ENCODE data around the gene NRN1L.
"Not testable (repeated sequence)": the region's sequence is repeated elsewhere in the genome, so short reads cannot be mapped to it uniquely, and the experiment has no call there.

NRN1L gene

GRCh38 chr16:67861877-67862276 lies 22.8 kb upstream of the NRN1L start:
- no peak for TF ChIP-seq CTCF (conservative IDR thresholded peaks at IDR 0.05; ENCODE audit: low read depth, low read length)
- no peak overlapping the region for H3K4me3 ChIP-seq (ENCODE audit: low read depth, low read length)

GRCh38 chr16:67862623-67863583 lies 21.8 kb upstream of the NRN1L start:
- TF ChIP-seq CTCF (conservative IDR thresholded peaks at IDR 0.05; ENCODE audit: low read depth, low read length), result no peak
- H3K4me3 ChIP-seq (ENCODE audit: low read depth, low read length), result no peak overlapping the region
- DNase-seq (ENCODE audit: low read depth), result peak; percentile 63

More at GRCh38 chr16:67861877-67862276, 22.8 kb upstream of the NRN1L start:
- DNase-seq (ENCODE audit: low read depth), result no peak

- DNase-seq (ENCODE audit: low read depth); H3K4me3 ChIP-seq (ENCODE audit: low read depth, low read length): not testable (repeated sequence)
Measured at GRCh38 chr16:67864044-67864443, 20.6 kb upstream of the NRN1L start.

- no peak for TF ChIP-seq CTCF (conservative IDR thresholded peaks at IDR 0.05; ENCODE audit: low read depth, low read length)
- no peak for DNase-seq (ENCODE audit: low read depth)
- H3K4me3 ChIP-seq (ENCODE audit: low read depth, low read length), result no peak overlapping the region
Measured at GRCh38 chr16:67864594-67864993, 20.1 kb upstream of the NRN1L start.

GRCh38 chr16:67865318-67865717 lies 19.4 kb upstream of the NRN1L start:
- peak; percentile 57 for TF ChIP-seq CTCF (conservative IDR thresholded peaks at IDR 0.05; ENCODE audit: low read depth, low read length)
- no peak overlapping the region for H3K4me3 ChIP-seq (ENCODE audit: low read depth, low read length)
- peak; percentile 50 for DNase-seq (ENCODE audit: low read depth)

GRCh38 chr16:67868290-67868689 lies 16.4 kb upstream of the NRN1L start:
- H3K4me3 ChIP-seq (ENCODE audit: low read depth, low read length), result no peak overlapping the region
- no peak for DNase-seq (ENCODE audit: low read depth)
- TF ChIP-seq CTCF (conservative IDR thresholded peaks at IDR 0.05; ENCODE audit: low read depth, low read length), result no peak

GRCh38 chr16:67869653-67870052 lies 15.0 kb upstream of the NRN1L start:
- TF ChIP-seq CTCF (conservative IDR thresholded peaks at IDR 0.05; ENCODE audit: low read depth, low read length), result no peak
- DNase-seq (ENCODE audit: low read depth), result no peak
- H3K4me3 ChIP-seq (ENCODE audit: low read depth, low read length), result no peak overlapping the region

All from choroid plexus epithelial cell (primary cell).